ENCODE results near the gene MRPS25. TPM values are rescaled to one million over a fixed set of nuclear protein-coding genes. Genes with fewer than 3 reads are reported as not detected.

MRPS25 gene
- total RNA-seq, result 10 to 100 TPM; 68.3 to 82.7 TPM
- long read RNA-seq, full-length matches to known transcripts, result 117 of 136 reads
- long read RNA-seq, partial matches to known transcripts, result 8 of 136 reads
- long read RNA-seq, other reads (novel, unspliced or antisense), result 11 of 136 reads

GRCh38 chr3:15064835-15065549 lies at the start of gene MRPS25:
Gene MRPS25, minus strand, starts transcription at chr3:15065315. Its CDS starts 121 bp downstream, at chr3:15065194.
- ATAC-seq (peak; percentile 96), DNase-seq (peak; percentile 90 to 94)
- intact Hi-C loops (cut with DNase I, micrococcal nuclease), result no loop called here

- ATAC-seq, result no peak
- DNase-seq, result no peak
- intact Hi-C loops (cut with DNase I, micrococcal nuclease), result no loop called here
Measured at GRCh38 chr3:15113884-15114283, 48.8 kb upstream of the MRPS25 start.

GRCh38 chr3:15113471-15113870 lies 48.4 kb upstream of the MRPS25 start:
- no peak for ATAC-seq
- intact Hi-C loops (cut with DNase I, micrococcal nuclease), result no loop called here
- DNase-seq, result no peak

- intact Hi-C loops (cut with DNase I, micrococcal nuclease), result no loop called here
- ATAC-seq (no peak), DNase-seq (no peak)
Measured at GRCh38 chr3:15112011-15112410, 46.9 kb upstream of the MRPS25 start.

- no peak for DNase-seq
- intact Hi-C loops (cut with DNase I, micrococcal nuclease), result no loop called here
- ATAC-seq, result no peak
Measured at GRCh38 chr3:15110206-15110605, 45.1 kb upstream of the MRPS25 start.

GRCh38 chr3:15108869-15109268 lies 43.8 kb upstream of the MRPS25 start:
- intact Hi-C loops (cut with DNase I, micrococcal nuclease), result no loop called here
- DNase-seq (no peak), ATAC-seq (no peak)

- peak; percentile 89 for ATAC-seq
- peak; percentile 56 to 64 for DNase-seq
- intact Hi-C loops (cut with DNase I, micrococcal nuclease), result no loop called here
Measured at GRCh38 chr3:15108082-15108545, 43.0 kb upstream of the MRPS25 start.

GRCh38 chr3:15107075-15107947 lies 42.2 kb upstream of the MRPS25 start:
- DNase-seq, result no peak
- intact Hi-C loops (cut with DNase I, micrococcal nuclease), result no loop called here
- ATAC-seq, result no peak

- intact Hi-C loops (cut with DNase I, micrococcal nuclease), result no loop called here
- ATAC-seq (peak; percentile 19), DNase-seq (peak in 1 of 2 donors; percentile 26)
Measured at GRCh38 chr3:15102836-15103235, 37.7 kb upstream of the MRPS25 start.

GRCh38 chr3:15102256-15102655 lies 37.1 kb upstream of the MRPS25 start:
- DNase-seq (peak; percentile 53 to 83), ATAC-seq (peak; percentile 52)
- intact Hi-C loops (cut with DNase I, micrococcal nuclease), result no loop called here

GRCh38 chr3:15099364-15100098 lies 34.4 kb upstream of the MRPS25 start:
- ATAC-seq, result peak; percentile 38
- peak in 1 of 2 donors; percentile 29 for DNase-seq
- intact Hi-C loops (cut with DNase I, micrococcal nuclease), result no loop called here

- DNase-seq, result peak; percentile 95 to 96
- peak; percentile 88 for ATAC-seq
- intact Hi-C loops (cut with DNase I, micrococcal nuclease), result no loop called here
Measured at GRCh38 chr3:15098503-15099363, 33.6 kb upstream of the MRPS25 start, which contains the start of gene RBSN. Gene RBSN, minus strand, starts transcription at chr3:15099148. Its CDS starts 3,028 bp downstream, at chr3:15096120.

- no peak for ATAC-seq
- intact Hi-C loops (cut with DNase I, micrococcal nuclease), result no loop called here
- no peak for DNase-seq
Measured at GRCh38 chr3:15097891-15098290, 32.8 kb upstream of the MRPS25 start.

GRCh38 chr3:15096046-15096445 lies 30.9 kb upstream of the MRPS25 start:
- ATAC-seq (no peak), DNase-seq (no peak)
- intact Hi-C loops (cut with DNase I, micrococcal nuclease), result no loop called here

GRCh38 chr3:15094187-15094875 lies 29.2 kb upstream of the MRPS25 start:
- DNase-seq (no peak), ATAC-seq (no peak)
- intact Hi-C loops (cut with DNase I, micrococcal nuclease), result no loop called here

- ATAC-seq (no peak), DNase-seq (no peak)
- intact Hi-C loops (cut with DNase I, micrococcal nuclease), result no loop called here
Measured at GRCh38 chr3:15092686-15093085, 27.6 kb upstream of the MRPS25 start.

GRCh38 chr3:15091575-15091974 lies 26.5 kb upstream of the MRPS25 start:
- intact Hi-C loops (cut with DNase I, micrococcal nuclease), result no loop called here
- ATAC-seq, result no peak
- no peak for DNase-seq

Measured in left colon (tissue), 2 donors.